B cell (primary cell): Measurements from ENCODE around the gene MIER3. TPM values are rescaled to one million over a fixed set of nuclear protein-coding genes. Genes with fewer than 3 reads are reported as not detected.

Experiments used
- ATAC-seq: fragments of 200-7000 bp; cut with Tn5 transposase; one replicate; pipeline ENCODE4 v1.10.0; 2021; ENCODE audit warnings: low read depth, mild to moderate bottlenecking, moderate number of reproducible peaks, moderate library complexity
- CTCF ChIA-PET: fragments of 350-600 bp; sonication (Branson Sonifier 250); formaldehyde crosslinking; loops from one replicate; lab custom pipeline; 2021; ENCODE audit warnings: antibody characterized with exemption, inconsistent platforms; lab: Charles Lee
- POLR2A ChIA-PET: fragments of 350-600 bp; sonication (Branson Sonifier 250); formaldehyde crosslinking; loops from one replicate; lab custom pipeline; 2021; ENCODE audit warnings: antibody characterized with exemption; lab: Charles Lee
- DNase-seq: peaks from one replicate; pipeline ENCODE4 v3.0.0; 2013
- H2AFZ ChIP-seq: 2 replicates; pipeline ENCODE4 v1.6.1; 2012; ENCODE audit warnings: mild to moderate bottlenecking, low read depth, low read length; ENCODE audit not compliant: insufficient read depth, poor library complexity, severe bottlenecking
- H3K27ac ChIP-seq, 2 donors: 1 replicate in 1 of 2; 2 replicates in 1 of 2; pipeline ENCODE4 v1.5.1; 2012 to 2013; ENCODE audit warnings: low read length in 2 of 2, mild to moderate bottlenecking in 2 of 2, moderate library complexity in 1 of 2
- H3K27me3 ChIP-seq, 4 experiments: fragments of 200-600 bp in 1 of 4; sonication (generic) in 1 of 4; replicated peaks in 1 of 4; 1 replicate in 2 of 4; 2 replicates in 2 of 4; pipeline versions ENCODE4 v1.6.1 to v1.7.0; 2013 to 2016; ENCODE audit warnings: low read length in 3 of 4, mild to moderate bottlenecking in 2 of 4, mixed read lengths in 1 of 4, moderate library complexity in 1 of 4; ENCODE audit not compliant: insufficient read depth in 4 of 4, control insufficient read depth in 3 of 4; ENCODE audit errors: control extremely low read depth in 1 of 4
- H3K36me3 ChIP-seq, 2 experiments: replicated peaks in 1 of 2; 1 replicate in 1 of 2; 2 replicates in 1 of 2; pipeline versions ENCODE4 v1.6.1 to v1.7.1; 2013; ENCODE audit warnings: low read length in 1 of 2; ENCODE audit not compliant: insufficient read depth in 2 of 2, control insufficient read depth in 1 of 2; ENCODE audit errors: control extremely low read depth in 1 of 2, extremely low read depth in 1 of 2
- H3K4me1 ChIP-seq, 2 donors: fragments of 200-600 bp in 1 of 2; sonication (generic) in 1 of 2; 1 replicate in 1 of 2; 2 replicates in 1 of 2; pipeline versions ENCODE4 v1.5.1 to v1.6.1; 2013 to 2017; ENCODE audit warnings: low read length in 2 of 2; ENCODE audit not compliant: control insufficient read depth in 2 of 2, insufficient read depth in 2 of 2
- H3K4me2 ChIP-seq: replicated peaks from 2 replicates; pipeline ENCODE3; 2012; ENCODE audit warnings: mild to moderate bottlenecking, low read depth, low read length; ENCODE audit not compliant: poor library complexity, severe bottlenecking
- H3K4me3 ChIP-seq, 5 experiments: fragments of 200-600 bp in 1 of 5; sonication (generic) in 1 of 5; 1 replicate in 3 of 5; 2 replicates in 2 of 5; pipeline versions ENCODE4 v1.5.1 to v1.7.0; 2011 to 2016; ENCODE audit warnings: low read length in 4 of 5, mild to moderate bottlenecking in 4 of 5, low read depth in 2 of 5, control low read depth in 1 of 5, moderate library complexity in 1 of 5; ENCODE audit not compliant: insufficient read depth in 1 of 5; ENCODE audit errors: control extremely low read depth in 1 of 5, extremely low read depth in 1 of 5
- H3K79me2 ChIP-seq: fragments of 200-600 bp; sonication (generic); one replicate; pipeline ENCODE4 v1.6.0; 2016; ENCODE audit warnings: low read length; ENCODE audit not compliant: control insufficient read depth, insufficient read depth
- H3K9ac ChIP-seq: fragments of 200-600 bp; sonication (generic); 2 replicates; pipeline ENCODE4 v1.6.1; 2017; ENCODE audit warnings: mild to moderate bottlenecking, low read length, moderate library complexity
- H3K9me3 ChIP-seq, 3 donors: one replicate each; pipeline versions ENCODE4 v1.6.1 to v1.7.1; 2013; ENCODE audit warnings: low read length in 2 of 3; ENCODE audit not compliant: control insufficient read depth in 2 of 3, insufficient read depth in 1 of 3; ENCODE audit errors: control extremely low read depth in 1 of 3
- H4K20me1 ChIP-seq: 2 replicates; pipeline ENCODE4 v1.6.0; 2012; ENCODE audit warnings: mild to moderate bottlenecking, low read length; ENCODE audit not compliant: insufficient read depth, control insufficient read depth, poor library complexity, severe bottlenecking
- H3K27ac Mint-ChIP-seq: one replicate; pipeline ENCODE4 v1.8.0; 2021; ENCODE audit warnings: mixed read lengths
- H3K27me3 Mint-ChIP-seq: one replicate; pipeline ENCODE4 v1.8.0; 2021; ENCODE audit warnings: mixed read lengths
- H3K4me1 Mint-ChIP-seq: one replicate; pipeline ENCODE4 v1.8.0; 2021; ENCODE audit warnings: mixed read lengths
- H3K4me3 Mint-ChIP-seq: one replicate; pipeline ENCODE4 v1.8.0; 2021; ENCODE audit warnings: mixed read lengths
- H3K9me3 Mint-ChIP-seq: one replicate; pipeline ENCODE4 v1.8.0; 2022; ENCODE audit warnings: mixed read lengths; ENCODE audit not compliant: insufficient read depth
- CTCF ChIP-seq: fragments of 200-600 bp; IDR thresholded peaks from one replicate; pipeline ENCODE4 v1.8.0; 2022; ENCODE audit warnings: antibody characterized with exemption, mild to moderate bottlenecking
- EZH2 ChIP-seq: IDR thresholded peaks from 2 replicates; pipeline ENCODE4 v1.6.1; 2012; ENCODE audit warnings: borderline replicate concordance, low read depth, mild to moderate bottlenecking, moderate library complexity, low read length; ENCODE audit not compliant: insufficient read depth, poor library complexity, severe bottlenecking
- WGBS: methylation state at CpG from one replicate; pipeline ENCODE4 v1.1.5; 2013; ENCODE audit warnings: missing lambda C conversion rate; ENCODE audit not compliant: insufficient coverage; 5-methylcytosine and 5-hydroxymethylcytosine counted together
- intact Hi-C: fragments of 100-400 bp; cut with micrococcal nuclease; formaldehyde crosslinking; loops from one replicate; pipeline ENCODE4 v1.10.0; 2022
- polyA plus RNA-seq: library from polyadenylated mRNA; depleted of rRNA; stranded (reverse); fragments of >200 nt; gene quantifications from 2 replicates; pipeline ENCODE4 v1.2.3, GENCODE V29; 2012
- total RNA-seq, 2 donors: library from RNA; stranded (reverse); fragments of 120-200 nt in 1 of 2; gene quantifications; 1 replicate in 1 of 2; 2 replicates in 1 of 2; pipeline versions ENCODE4 v1.2.3 to v1.2.4, GENCODE V29; 2013 to 2022

MIER3 gene
- total and polyA plus RNA-seq, 2 donors (not counting 1 experiment from before 2014, with no cell fraction given) = 5.8 to 25.9 TPM

DNA sequence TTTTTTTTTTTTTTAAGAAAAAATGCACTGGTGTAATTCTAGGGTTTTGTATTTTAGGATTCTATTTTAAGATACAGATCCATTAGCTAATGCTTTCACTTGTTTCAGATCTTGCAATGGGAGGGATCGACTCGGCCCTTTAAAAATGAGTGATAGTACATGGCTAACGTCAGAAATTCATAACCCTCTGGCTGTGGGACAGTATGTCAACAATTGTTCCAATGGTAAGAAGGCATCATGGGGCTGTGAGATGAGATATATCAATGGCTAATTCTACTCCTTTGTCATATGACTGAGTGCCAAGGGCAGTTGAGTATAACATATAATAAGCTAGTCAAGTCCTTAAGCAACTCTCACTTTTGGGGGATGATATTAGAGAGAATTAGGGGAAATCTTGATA is 38.2 kb downstream of the MIER3 start:
- ChIA-PET POLR2A (interaction anchor here (0.7 kb wide), 1 partner anchor 44 kb away, joined by 4 read pairs; no protein-coding TSS in a partner anchor), CTCF (interaction anchor here (0.7 to 6.4 kb wide), 3 partner anchors 13 to 1597 kb away, joined by 3 to 44 read pairs (median 3); no protein-coding TSS in a partner anchor)
- Histone ChIP-seq H3K9ac (no peak overlapping the region), H3K27ac (no peak overlapping the region), H3K4me2 (no peak overlapping the region), H3K79me2 (no peaks in the 10 kb centered on the region), H3K9me3 (no peaks in the 10 kb centered on the region), H3K4me1 (peaks cover 7 to 13% of the 10 kb centered on the region in 2 donors), H4K20me1 (no peaks in the 10 kb centered on the region), H3K36me3 (no peaks in the 10 kb centered on the region), H2AFZ (no peak overlapping the region), H3K4me3 (no peak overlapping the region), H3K27me3 (no peaks in the 10 kb centered on the region)
- intact Hi-C loops = no loop called here
- 94% methylated on average over 3 of the region's 3 CpGs for WGBS
- H3K4me1 Mint-ChIP-seq = peaks cover 15% of the 10 kb centered on the region
- H3K9me3 Mint-ChIP-seq = no peaks in the 10 kb centered on the region
- H3K27ac Mint-ChIP-seq = no peak overlapping the region
- ATAC-seq (no peak), DNase-seq (no peak)
- no peak for TF ChIP-seq EZH2
- TF ChIP-seq CTCF = no peak
- H3K4me3 Mint-ChIP-seq = no peak overlapping the region
- H3K27me3 Mint-ChIP-seq = no peaks in the 10 kb centered on the region

GRCh38 chr5:56910210-56910965 is 41.5 kb downstream of the MIER3 start:
- H3K36me3 ChIP-seq = no peaks in the 10 kb centered on the region
- H3K4me3 Mint-ChIP-seq = peak overlapping the region; percentile 93
- peaks cover 21% of the 10 kb centered on the region for H3K4me1 Mint-ChIP-seq
- H3K27ac Mint-ChIP-seq = peak overlapping the region; percentile 91
- peak overlapping the region; percentile 83 for H3K4me2 ChIP-seq
- H4K20me1 ChIP-seq = no peaks in the 10 kb centered on the region
- peak overlapping the region; percentile 94 for H3K9ac ChIP-seq
- peak overlapping the region; percentile 78 to 93 for H3K27ac ChIP-seq
- no peaks in the 10 kb centered on the region for H3K79me2 ChIP-seq
- H3K27me3 ChIP-seq = no peaks in the 10 kb centered on the region
- ChIA-PET CTCF (interaction anchor here (0.7 to 2.3 kb wide), 7 partner anchors 9 to 319 kb away, joined by 4 to 16 read pairs (median 5); partner anchors contain the start of gene GPBP1), POLR2A (interaction anchor here (1.0 to 2.6 kb wide), 2 partner anchors 40 to 263 kb away, joined by 3 to 16 read pairs; partner anchors contain the start of gene GPBP1)
- peak; percentile 11 for ATAC-seq
- H3K9me3 ChIP-seq = peaks cover 0 to 2% (median 2%) of the 10 kb centered on the region in 3 donors
- intact Hi-C loops = loop anchor here (1.0 kb wide), 2 partner anchors 42 to 263 kb away; partner anchors contain the start of gene MIER3
- peak overlapping the region; percentile 93 for H2AFZ ChIP-seq
- 1% methylated on average over 26 of the region's 29 CpGs for WGBS
- peak overlapping the region; percentile 88 to 99 (median 97) for H3K4me3 ChIP-seq
- H3K27me3 Mint-ChIP-seq = no peaks in the 10 kb centered on the region
- no peak for DNase-seq
- TF ChIP-seq EZH2 (no peak), CTCF (no peak)
- H3K4me1 ChIP-seq = peaks cover 12 to 22% of the 10 kb centered on the region in 2 donors
- H3K9me3 Mint-ChIP-seq = peaks cover 2% of the 10 kb centered on the region
